Thyroid gland (tissue), 4 donors: Measurements from ENCODE around the gene RNF7. TPM values are rescaled to one million over a fixed set of nuclear protein-coding genes. Genes with fewer than 3 reads are reported as not detected.
"Not testable (repeated sequence)": the region's sequence is repeated elsewhere in the genome, so short reads cannot be mapped to it uniquely, and the experiment has no call there.

Experiments used
- DNase-seq, 2 donors: peaks; one replicate each; pipeline ENCODE4 v3.0.0-alpha.2; 2019
- H3K27ac ChIP-seq, 3 donors: fragments of 200-600 bp; sonication (generic); 1 replicate in 2 of 3; 2 replicates in 1 of 3; pipeline ENCODE4 v1.5.1; 2016 to 2019; ENCODE audit warnings: mild to moderate bottlenecking in 1 of 3, moderate library complexity in 1 of 3
- H3K27me3 ChIP-seq: fragments of 200-600 bp; sonication (generic); one replicate; pipeline ENCODE4 v1.5.1; 2019
- H3K36me3 ChIP-seq, 2 donors: fragments of 200-600 bp; sonication (generic); one replicate each; pipeline ENCODE4 v1.5.1; 2016 to 2019
- H3K4me1 ChIP-seq, 2 donors: fragments of 200-600 bp; sonication (generic); one replicate each; pipeline ENCODE4 v1.5.1; 2017 to 2019
- H3K4me3 ChIP-seq, 3 donors: fragments of 200-600 bp; sonication (generic); replicated peaks in 1 of 3; 1 replicate in 2 of 3; 2 replicates in 1 of 3; pipeline ENCODE4 v1.5.1; 2016; ENCODE audit warnings: mild to moderate bottlenecking in 1 of 3
- H3K9me3 ChIP-seq: fragments of 200-600 bp; sonication (generic); one replicate; pipeline ENCODE4 v1.5.1; 2017
- CTCF ChIP-seq, 6 experiments: fragments of 200-600 bp in 3 of 6; fragments of 450-650 bp in 3 of 6; sonication (generic) in 3 of 6; IDR thresholded peaks; one replicate each; pipeline ENCODE4 v1.5.1; 2016 to 2019; ENCODE audit warnings: antibody characterized with exemption in 6 of 6, mild to moderate bottlenecking in 2 of 6, inconsistent platforms in 1 of 6, moderate library complexity in 1 of 6
- POLR2A ChIP-seq, 2 donors: fragments of 450-650 bp; IDR thresholded peaks; one replicate each; pipeline ENCODE4 v1.6.1; 2017; ENCODE audit warnings: antibody characterized with exemption in 2 of 2, mild to moderate bottlenecking in 2 of 2, moderate library complexity in 1 of 2
- WGBS, 2 donors: methylation state at CpG; one replicate each; pipeline ENCODE4 v1.1.5; 2017; 5-methylcytosine and 5-hydroxymethylcytosine counted together
- intact Hi-C: fragments of 100-400 bp; cut with DNase I; formaldehyde crosslinking; loops from one replicate; pipeline ENCODE4 v1.15.1; 2023
- total RNA-seq, 4 donors: library from RNA; depleted of rRNA; stranded (reverse); fragments of >200 nt; gene quantifications; one replicate each; pipeline ENCODE4 v1.2.3, GENCODE V29; 2016

Gene RNF7
- total RNA-seq, 4 donors from 2014 or later: 56.5 to 114 (median 79.1) TPM

GRCh38 chr3:141743305-141743704 lies 5.2 kb downstream of the RNF7 start:
- no peak overlapping the region for H3K27ac ChIP-seq
- peaks cover 19 to 30% of the 10 kb centered on the region in 2 donors for H3K36me3 ChIP-seq
- DNase-seq: no peak
- H3K4me1 ChIP-seq: peaks cover 20 to 27% of the 10 kb centered on the region in 2 donors
- 55 to 60% methylated on average over 1 of the region's 1 CpG for WGBS, 2 donors
- no peaks in the 10 kb centered on the region for H3K27me3 ChIP-seq
- intact Hi-C loops: no loop called here
- TF ChIP-seq CTCF (IDR thresholded peaks at IDR 0.05) (no peak), POLR2A (IDR thresholded peaks at IDR 0.05) (no peak)
- H3K4me3 ChIP-seq: no peak overlapping the region
- no peaks in the 10 kb centered on the region for H3K9me3 ChIP-seq

- no peak for DNase-seq
- intact Hi-C loops: no loop called here
- Histone ChIP-seq H3K4me1 (peaks cover 0 to 3% of the 10 kb centered on the region in 2 donors), H3K9me3 (no peaks in the 10 kb centered on the region), H3K4me3 (no peak overlapping the region), H3K27ac (no peak overlapping the region), H3K36me3 (peaks cover 30 to 34% of the 10 kb centered on the region in 2 donors), H3K27me3 (no peaks in the 10 kb centered on the region)
- WGBS, 2 donors: 94 to 95% methylated on average over 4 of the region's 4 CpGs
- TF ChIP-seq CTCF (IDR thresholded peaks at IDR 0.05) (no peak), POLR2A (IDR thresholded peaks at IDR 0.05) (no peak)
Observed at GRCh38 chr3:141746962-141747361, 8.9 kb downstream of the RNF7 start.

- Histone ChIP-seq H3K4me3 (no peak overlapping the region), H3K9me3 (no peaks in the 10 kb centered on the region), H3K36me3 (peaks cover 6 to 15% of the 10 kb centered on the region in 2 donors), H3K4me1 (no peaks in the 10 kb centered on the region), H3K27me3 (no peaks in the 10 kb centered on the region), H3K27ac (no peak overlapping the region)
- WGBS, 2 donors: 94 to 96% methylated on average over 2 to 3 of the region's 3 CpGs
- intact Hi-C loops: no loop called here
- no peak for DNase-seq
- TF ChIP-seq POLR2A (IDR thresholded peaks at IDR 0.05): no peak
- no peak for TF ChIP-seq CTCF (IDR thresholded peaks at IDR 0.05)
Observed at GRCh38 chr3:141753399-141753798, 15.3 kb downstream of the RNF7 start.

GRCh38 chr3:141754032-141754431 lies 15.9 kb downstream of the RNF7 start:
- TF ChIP-seq POLR2A (IDR thresholded peaks at IDR 0.05) (no peak), CTCF (IDR thresholded peaks at IDR 0.05) (no peak)
- peaks cover 6 to 9% of the 10 kb centered on the region in 2 donors for H3K36me3 ChIP-seq
- H3K27me3 ChIP-seq: no peaks in the 10 kb centered on the region
- WGBS, 2 donors: 81 to 82% methylated on average over 1 of the region's 1 CpG
- no peak overlapping the region for H3K4me3 ChIP-seq
- intact Hi-C loops: no loop called here
- no peaks in the 10 kb centered on the region for H3K9me3 ChIP-seq
- H3K27ac ChIP-seq: no peak overlapping the region
- no peak for DNase-seq
- H3K4me1 ChIP-seq: no peaks in the 10 kb centered on the region

GRCh38 chr3:141762552-141762951 lies 24.5 kb downstream of the RNF7 start:
- intact Hi-C loops, H3K9me3 ChIP-seq, H3K4me3 ChIP-seq, DNase-seq, H3K36me3 ChIP-seq, H3K27me3 ChIP-seq, H3K4me1 ChIP-seq, H3K27ac ChIP-seq: not testable (repeated sequence)
- WGBS, 2 donors: 87 to 91% methylated on average over 7 to 12 of the region's 19 CpGs
